Endothelial cell of umbilical vein (primary cell): Measurements from ENCODE around the gene STIMATE. TPM values are rescaled to one million over a fixed set of nuclear protein-coding genes. Genes with fewer than 3 reads are reported as not detected.

ENCODE experiments used
- BruUV-seq: library from RNA; stranded (reverse); fragments of 400-500 nt; replicated peaks from 2 replicates; lab custom pipeline; 2021; lab: Mats Ljungman, UMichigan
- CTCF ChIA-PET: fragments of 300-600, 350-600 bp; sonication (Branson Sonifier 250); formaldehyde crosslinking; loops from one replicate; lab custom pipeline; 2021; ENCODE audit warnings: antibody characterized with exemption, inconsistent platforms; lab: Charles Lee
- POLR2A ChIA-PET: fragments of 300-600, 350-600 bp; sonication (Branson Sonifier 250); formaldehyde crosslinking; loops from one replicate; lab custom pipeline; 2021; ENCODE audit warnings: antibody characterized with exemption, inconsistent platforms; lab: Charles Lee
- DNase-seq: peaks from one replicate; pipeline ENCODE4 v3.0.0-alpha.2; 2011; ENCODE audit warnings: low read depth, low spot score
- FAIRE-seq: peaks from 2 replicates; lab custom pipeline; 2011; peaks lifted over from hg19 to GRCh38; lab: Jason Lieb, UNC
- H2AFZ ChIP-seq: 2 replicates; pipeline ENCODE4 v1.6.0; 2012; ENCODE audit warnings: low read depth, low read length, control low read depth, inconsistent platforms
- H3K27ac ChIP-seq: 2 replicates; pipeline ENCODE4 v1.5.1; 2011; ENCODE audit warnings: low read depth, mild to moderate bottlenecking, control low read depth, low read length, moderate library complexity; ENCODE audit not compliant: insufficient read depth
- H3K27me3 ChIP-seq, 2 experiments: 2 replicates each; pipeline versions ENCODE4 v1.6.0 to v1.6.1; 2011; ENCODE audit warnings: low read length in 2 of 2, mixed read lengths in 1 of 2; ENCODE audit not compliant: control insufficient read depth in 2 of 2, insufficient read depth in 2 of 2
- H3K36me3 ChIP-seq, 2 experiments: 2 replicates in 1 of 2; 3 replicates in 1 of 2; pipeline ENCODE4 v1.5.1; 2011; ENCODE audit warnings: low read length in 2 of 2, mild to moderate bottlenecking in 1 of 2, moderate library complexity in 1 of 2; ENCODE audit not compliant: control insufficient read depth in 2 of 2, insufficient read depth in 2 of 2; ENCODE audit errors: extremely low read depth in 1 of 2
- H3K4me1 ChIP-seq: 3 replicates; pipeline ENCODE4 v1.5.1; 2011; ENCODE audit warnings: mild to moderate bottlenecking, low read length; ENCODE audit not compliant: control insufficient read depth, insufficient read depth; ENCODE audit errors: extremely low read depth
- H3K4me2 ChIP-seq: 2 replicates; pipeline ENCODE4 v1.6.1; 2011; ENCODE audit warnings: low read length, control low read depth, mixed read lengths; ENCODE audit not compliant: insufficient read depth
- H3K4me3 ChIP-seq, 3 experiments: fragments of 200-600 bp in 1 of 3; sonication (generic), shearing (Covaris generic) in 1 of 3; replicated peaks in 1 of 3; 2 replicates each; pipeline ENCODE4 v1.5.1; 2011 to 2016; ENCODE audit warnings: control low read depth in 3 of 3, low read length in 3 of 3, mild to moderate bottlenecking in 2 of 3, inconsistent platforms in 1 of 3, low read depth in 1 of 3, moderate library complexity in 1 of 3; ENCODE audit not compliant: insufficient read depth in 1 of 3
- H3K79me2 ChIP-seq: 2 replicates; pipeline ENCODE4 v1.6.0; 2012; ENCODE audit warnings: low read length, inconsistent platforms; ENCODE audit not compliant: control insufficient read depth, insufficient read depth
- H3K9ac ChIP-seq: replicated peaks from 2 replicates; pipeline ENCODE3; 2011; ENCODE audit warnings: low read length, control low read depth; ENCODE audit not compliant: insufficient read depth; ENCODE audit errors: extremely low read depth
- H3K9me1 ChIP-seq: replicated peaks from 3 replicates; pipeline ENCODE4 v1.6.0; 2011; ENCODE audit warnings: mild to moderate bottlenecking, low read length; ENCODE audit not compliant: control insufficient read depth, insufficient read depth; ENCODE audit errors: extremely low read depth
- H3K9me3 ChIP-seq: replicated peaks from 2 replicates; pipeline ENCODE4 v1.5.1; 2012; ENCODE audit warnings: low read length, inconsistent platforms; ENCODE audit not compliant: control insufficient read depth, insufficient read depth
- H4K20me1 ChIP-seq: replicated peaks from 2 replicates; pipeline ENCODE3; 2011; ENCODE audit warnings: mild to moderate bottlenecking, low read length; ENCODE audit not compliant: control insufficient read depth, insufficient read depth; ENCODE audit errors: extremely low read depth
- EZH2 ChIP-seq: IDR thresholded peaks from 2 replicates; pipeline ENCODE4 v1.6.1; 2012; ENCODE audit warnings: borderline replicate concordance, low read depth, mild to moderate bottlenecking, moderate library complexity, low read length, inconsistent platforms; ENCODE audit not compliant: severe bottlenecking
- FOS ChIP-seq: IDR thresholded peaks from 2 replicates; pipeline ENCODE4 v1.6.1; 2011; ENCODE audit warnings: mild to moderate bottlenecking, low read length, moderate library complexity, borderline replicate concordance; ENCODE audit not compliant: insufficient read depth
- GATA2 ChIP-seq: IDR thresholded peaks from 2 replicates; pipeline ENCODE4 v1.7.0; 2011; ENCODE audit warnings: low read depth, mild to moderate bottlenecking, moderate library complexity, mixed read lengths, low read length; ENCODE audit not compliant: insufficient read length, insufficient read depth
- JUN ChIP-seq: IDR thresholded peaks from 2 replicates; pipeline ENCODE4 v1.6.1; 2011; ENCODE audit warnings: borderline replicate concordance, low read depth; ENCODE audit not compliant: insufficient read length, insufficient read depth
- MYC ChIP-seq: IDR thresholded peaks from one replicate; pipeline ENCODE4 v1.6.1; 2011; ENCODE audit warnings: mild to moderate bottlenecking, low read depth, low read length
- POLR2A ChIP-seq: IDR thresholded peaks from 2 replicates; pipeline ENCODE4 v1.6.1; 2012; ENCODE audit warnings: low read depth, mild to moderate bottlenecking, control low read depth, low read length
- POLR2AphosphoS5 ChIP-seq: IDR thresholded peaks from 2 replicates; pipeline ENCODE4 v1.6.1; 2012; ENCODE audit warnings: low read depth, mild to moderate bottlenecking, control low read depth, low read length, moderate library complexity; ENCODE audit not compliant: insufficient read depth
- dilution Hi-C: fragments of 300-500 bp; cut with MboI; formaldehyde crosslinking; loops from one replicate; pipeline ENCODE4 v1.15.0; 2019; ENCODE audit warnings: low sequenced_read_pairs; ENCODE audit not compliant: extremely low pct_ligation_motif_present
- intact Hi-C: fragments of 100-400 bp; cut with micrococcal nuclease; formaldehyde crosslinking; loops from one replicate; pipeline ENCODE4 v1.10.0; 2022
- polyA plus RNA-seq, 4 experiments: library from polyadenylated mRNA; depleted of rRNA in 3 of 4; stranded (reverse) in 3 of 4; unstranded in 1 of 4; fragments of >200 nt; gene quantifications; 2 replicates each; pipeline versions ENCODE4 v1.2.1 to v1.2.3, GENCODE V29; 2011 to 2012; ENCODE audit warnings: missing spikeins in 1 of 4
- total RNA-seq: library from RNA; stranded (reverse); gene quantifications from 2 replicates; pipeline ENCODE4 v1.2.3, GENCODE V29; 2021
- TF ChIP-seq, protein P1 (sequence below): IDR thresholded peaks from 2 replicates; pipeline ENCODE4 v1.6.1; 2011; ENCODE audit not compliant: insufficient read depth, insufficient read length
- TF ChIP-seq, protein P2 (sequence below), 2 donors: IDR thresholded peaks; 1 replicate in 1 of 2; 2 replicates in 1 of 2; pipeline ENCODE4 v1.5.1; 2011; ENCODE audit warnings: low read length in 2 of 2, mild to moderate bottlenecking in 2 of 2, moderate library complexity in 2 of 2, control low read depth in 1 of 2, inconsistent platforms in 1 of 2, low read depth in 1 of 2; ENCODE audit not compliant: insufficient read depth in 1 of 2; ENCODE audit errors: extremely low read depth in 1 of 2

STIMATE gene
- total and polyA plus RNA-seq, 2 donors (not counting 3 experiments of a cell fraction or from before 2014, with no cell fraction given), result 18.2 to 24.0 TPM

DNA sequence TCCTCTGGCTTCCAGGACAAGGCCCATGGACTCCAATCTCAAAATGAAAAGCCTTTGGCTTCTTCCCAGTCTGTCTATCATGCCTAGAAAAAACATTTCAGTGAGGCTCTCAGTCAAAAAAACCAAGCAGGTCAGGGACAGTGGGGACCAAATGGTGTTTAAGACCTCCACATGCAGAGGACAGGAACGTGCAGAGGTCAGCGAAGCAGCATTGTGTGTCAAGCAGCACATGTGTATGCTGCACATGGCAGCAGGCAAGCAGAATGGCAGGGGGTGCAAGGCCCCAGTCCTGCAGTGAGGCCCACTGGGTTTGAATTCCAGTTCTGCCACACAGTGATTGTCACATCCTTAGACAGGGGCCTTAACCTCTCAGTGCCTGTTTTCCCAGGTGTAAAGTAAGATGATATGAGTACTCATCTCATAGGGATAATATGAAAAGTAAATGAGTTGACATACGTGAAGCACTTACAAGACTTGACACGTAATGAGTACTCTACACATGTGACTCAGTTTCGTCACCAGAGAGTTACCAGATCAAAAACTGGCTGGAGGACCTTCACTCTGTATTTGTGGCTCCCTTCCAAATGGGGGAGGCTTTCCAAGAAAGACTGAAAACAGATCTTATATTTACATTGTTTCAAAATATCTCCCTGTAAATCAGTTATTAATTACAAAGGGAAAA is 11.2 kb downstream of the STIMATE start:
- Histone ChIP-seq H2AFZ (no peak overlapping the region), H3K4me2 (no peak overlapping the region), H3K27ac (no peak overlapping the region), H3K9me3 (no peaks in the 10 kb centered on the region), H3K9me1 (no peaks in the 10 kb centered on the region), H3K9ac (no peak overlapping the region), H3K4me3 (no peak overlapping the region), H3K36me3 (peaks cover 0 to 1% of the 10 kb centered on the region in 2 experiments), H3K27me3 (no peaks in the 10 kb centered on the region), H3K4me1 (peaks cover 3% of the 10 kb centered on the region), H4K20me1 (no peaks in the 10 kb centered on the region), H3K79me2 (no peaks in the 10 kb centered on the region)
- CTCF ChIA-PET, result no interaction called here
- BruUV-seq, result no TSS peak
- intact Hi-C loops, result no loop called here
- DNase-seq (no peak), FAIRE-seq (no peak)
- POLR2A ChIA-PET, result no interaction called here
- TF ChIP-seq JUN, result no peak
- TF ChIP-seq EZH2, result no peak
- TF ChIP-seq, protein P1, sequence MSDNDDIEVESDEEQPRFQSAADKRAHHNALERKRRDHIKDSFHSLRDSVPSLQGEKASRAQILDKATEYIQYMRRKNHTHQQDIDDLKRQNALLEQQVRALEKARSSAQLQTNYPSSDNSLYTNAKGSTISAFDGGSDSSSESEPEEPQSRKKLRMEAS, result no peak
- no peak for TF ChIP-seq POLR2A
- TF ChIP-seq, protein P2, sequence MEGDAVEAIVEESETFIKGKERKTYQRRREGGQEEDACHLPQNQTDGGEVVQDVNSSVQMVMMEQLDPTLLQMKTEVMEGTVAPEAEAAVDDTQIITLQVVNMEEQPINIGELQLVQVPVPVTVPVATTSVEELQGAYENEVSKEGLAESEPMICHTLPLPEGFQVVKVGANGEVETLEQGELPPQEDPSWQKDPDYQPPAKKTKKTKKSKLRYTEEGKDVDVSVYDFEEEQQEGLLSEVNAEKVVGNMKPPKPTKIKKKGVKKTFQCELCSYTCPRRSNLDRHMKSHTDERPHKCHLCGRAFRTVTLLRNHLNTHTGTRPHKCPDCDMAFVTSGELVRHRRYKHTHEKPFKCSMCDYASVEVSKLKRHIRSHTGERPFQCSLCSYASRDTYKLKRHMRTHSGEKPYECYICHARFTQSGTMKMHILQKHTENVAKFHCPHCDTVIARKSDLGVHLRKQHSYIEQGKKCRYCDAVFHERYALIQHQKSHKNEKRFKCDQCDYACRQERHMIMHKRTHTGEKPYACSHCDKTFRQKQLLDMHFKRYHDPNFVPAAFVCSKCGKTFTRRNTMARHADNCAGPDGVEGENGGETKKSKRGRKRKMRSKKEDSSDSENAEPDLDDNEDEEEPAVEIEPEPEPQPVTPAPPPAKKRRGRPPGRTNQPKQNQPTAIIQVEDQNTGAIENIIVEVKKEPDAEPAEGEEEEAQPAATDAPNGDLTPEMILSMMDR (IDR thresholded peaks at IDR 0.05; ENCODE audit: extremely low read depth in 1 of 2, insufficient read depth in 1 of 2, low read depth in 1 of 2, low read length in 2 of 2), result no peak
- TF ChIP-seq POLR2AphosphoS5, result no peak
- no peak for TF ChIP-seq GATA2
- TF ChIP-seq MYC, result no peak
- TF ChIP-seq FOS, result no peak
- dilution Hi-C loops, result no loop called here
